Measurements from ENCODE around the gene COMMD1. TPM values are rescaled to one million over a fixed set of nuclear protein-coding genes. Genes with fewer than 3 reads are reported as not detected.

The COMMD1 gene
- total and polyA plus RNA-seq, 2 experiments from 2014 or later, result 54.9 to 83.7 TPM

DNA sequence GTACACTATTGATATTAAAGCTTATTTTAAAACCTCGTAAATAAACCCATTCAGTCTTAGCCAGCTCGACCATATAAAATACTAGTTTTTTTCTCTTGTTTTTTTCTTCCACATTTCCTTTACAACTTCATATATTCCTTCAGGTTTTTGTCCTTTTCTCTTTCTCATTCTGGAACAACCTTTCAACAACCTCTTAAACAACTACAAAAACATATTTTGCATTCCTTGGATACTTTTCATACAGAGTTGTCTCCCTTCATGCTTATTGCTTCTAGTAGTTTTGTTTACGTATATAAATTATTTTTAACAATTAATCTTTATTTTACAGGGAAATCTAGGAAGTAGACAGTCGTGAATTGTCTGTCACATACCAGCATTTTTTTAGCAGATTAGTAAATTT lies 41.2 kb downstream of the COMMD1 start:
- H3K36me3 ChIP-seq (ENCODE audit: insufficient read depth), result no peaks in the 10 kb centered on the region
- Mint-ChIP-seq H3K9me3 (peaks cover 6% of the 10 kb centered on the region; the same call in 1 of the 3 replicates), H3K27ac (peak overlapping the region; percentile 28; the same call in 1 of the 2 replicates), H3K36me3 (ENCODE audit: low read depth) (peaks cover 9% of the 10 kb centered on the region), H3K4me1 (peaks cover 16% of the 10 kb centered on the region; the same call in 2 of the 3 replicates), H3K27me3 (ENCODE audit: insufficient read depth, low read depth, poor library complexity) (peaks cover 5% of the 10 kb centered on the region), H3K4me3 (no peak overlapping the region)
- no peak overlapping the region for H3K4me3 ChIP-seq
- no peaks in the 10 kb centered on the region for H3F3A ChIP-seq (replicated peaks; ENCODE audit: low read depth)
- H4K20me1 ChIP-seq (replicated peaks; ENCODE audit: insufficient read depth), result no peaks in the 10 kb centered on the region
- H3K4me1 ChIP-seq (ENCODE audit: insufficient read depth), result peaks cover 6% of the 10 kb centered on the region; the same call in 1 of the 2 replicates
- ATAC-seq, result no peak
- DNase-seq (ENCODE audit: low spot score), result no peak
- no peaks in the 10 kb centered on the region for H3K27me3 ChIP-seq (ENCODE audit: insufficient read depth)
- TF ChIP-seq EZH2phosphoT487 (IDR thresholded peaks at IDR 0.05; ENCODE audit: unreplicated experiment) (no peak), JUNB (IDR thresholded peaks at IDR 0.05; ENCODE audit: unreplicated experiment) (no peak), STAT1 (IDR thresholded peaks at IDR 0.05; ENCODE audit: unreplicated experiment) (no peak), NANOG (IDR thresholded peaks at IDR 0.05; ENCODE audit: borderline replicate concordance) (no peak), EZH2 (IDR thresholded peaks at IDR 0.05; ENCODE audit: low read depth, unreplicated experiment) (no peak), CREB1 (CRISPR knock-in tag; IDR thresholded peaks at IDR 0.05; ENCODE audit: low read depth) (no peak), REST (IDR thresholded peaks at IDR 0.05; ENCODE audit: unreplicated experiment) (no peak), CTCF (conservative IDR thresholded peaks at IDR 0.05; ENCODE audit: low read depth in 2 of 2) (no peak), ZNF114 (CRISPR knock-in tag; IDR thresholded peaks at IDR 0.05) (no peak), ZNF331 (CRISPR knock-in tag; IDR thresholded peaks at IDR 0.05; ENCODE audit: low read depth) (no peak), POLR2AphosphoS5 (IDR thresholded peaks at IDR 0.05; ENCODE audit: low read depth) (no peak)
- TF ChIP-seq, protein P1, sequence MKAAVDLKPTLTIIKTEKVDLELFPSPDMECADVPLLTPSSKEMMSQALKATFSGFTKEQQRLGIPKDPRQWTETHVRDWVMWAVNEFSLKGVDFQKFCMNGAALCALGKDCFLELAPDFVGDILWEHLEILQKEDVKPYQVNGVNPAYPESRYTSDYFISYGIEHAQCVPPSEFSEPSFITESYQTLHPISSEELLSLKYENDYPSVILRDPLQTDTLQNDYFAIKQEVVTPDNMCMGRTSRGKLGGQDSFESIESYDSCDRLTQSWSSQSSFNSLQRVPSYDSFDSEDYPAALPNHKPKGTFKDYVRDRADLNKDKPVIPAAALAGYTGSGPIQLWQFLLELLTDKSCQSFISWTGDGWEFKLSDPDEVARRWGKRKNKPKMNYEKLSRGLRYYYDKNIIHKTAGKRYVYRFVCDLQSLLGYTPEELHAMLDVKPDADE (IDR thresholded peaks at IDR 0.05), result no peak
- TF ChIP-seq, protein P2, sequence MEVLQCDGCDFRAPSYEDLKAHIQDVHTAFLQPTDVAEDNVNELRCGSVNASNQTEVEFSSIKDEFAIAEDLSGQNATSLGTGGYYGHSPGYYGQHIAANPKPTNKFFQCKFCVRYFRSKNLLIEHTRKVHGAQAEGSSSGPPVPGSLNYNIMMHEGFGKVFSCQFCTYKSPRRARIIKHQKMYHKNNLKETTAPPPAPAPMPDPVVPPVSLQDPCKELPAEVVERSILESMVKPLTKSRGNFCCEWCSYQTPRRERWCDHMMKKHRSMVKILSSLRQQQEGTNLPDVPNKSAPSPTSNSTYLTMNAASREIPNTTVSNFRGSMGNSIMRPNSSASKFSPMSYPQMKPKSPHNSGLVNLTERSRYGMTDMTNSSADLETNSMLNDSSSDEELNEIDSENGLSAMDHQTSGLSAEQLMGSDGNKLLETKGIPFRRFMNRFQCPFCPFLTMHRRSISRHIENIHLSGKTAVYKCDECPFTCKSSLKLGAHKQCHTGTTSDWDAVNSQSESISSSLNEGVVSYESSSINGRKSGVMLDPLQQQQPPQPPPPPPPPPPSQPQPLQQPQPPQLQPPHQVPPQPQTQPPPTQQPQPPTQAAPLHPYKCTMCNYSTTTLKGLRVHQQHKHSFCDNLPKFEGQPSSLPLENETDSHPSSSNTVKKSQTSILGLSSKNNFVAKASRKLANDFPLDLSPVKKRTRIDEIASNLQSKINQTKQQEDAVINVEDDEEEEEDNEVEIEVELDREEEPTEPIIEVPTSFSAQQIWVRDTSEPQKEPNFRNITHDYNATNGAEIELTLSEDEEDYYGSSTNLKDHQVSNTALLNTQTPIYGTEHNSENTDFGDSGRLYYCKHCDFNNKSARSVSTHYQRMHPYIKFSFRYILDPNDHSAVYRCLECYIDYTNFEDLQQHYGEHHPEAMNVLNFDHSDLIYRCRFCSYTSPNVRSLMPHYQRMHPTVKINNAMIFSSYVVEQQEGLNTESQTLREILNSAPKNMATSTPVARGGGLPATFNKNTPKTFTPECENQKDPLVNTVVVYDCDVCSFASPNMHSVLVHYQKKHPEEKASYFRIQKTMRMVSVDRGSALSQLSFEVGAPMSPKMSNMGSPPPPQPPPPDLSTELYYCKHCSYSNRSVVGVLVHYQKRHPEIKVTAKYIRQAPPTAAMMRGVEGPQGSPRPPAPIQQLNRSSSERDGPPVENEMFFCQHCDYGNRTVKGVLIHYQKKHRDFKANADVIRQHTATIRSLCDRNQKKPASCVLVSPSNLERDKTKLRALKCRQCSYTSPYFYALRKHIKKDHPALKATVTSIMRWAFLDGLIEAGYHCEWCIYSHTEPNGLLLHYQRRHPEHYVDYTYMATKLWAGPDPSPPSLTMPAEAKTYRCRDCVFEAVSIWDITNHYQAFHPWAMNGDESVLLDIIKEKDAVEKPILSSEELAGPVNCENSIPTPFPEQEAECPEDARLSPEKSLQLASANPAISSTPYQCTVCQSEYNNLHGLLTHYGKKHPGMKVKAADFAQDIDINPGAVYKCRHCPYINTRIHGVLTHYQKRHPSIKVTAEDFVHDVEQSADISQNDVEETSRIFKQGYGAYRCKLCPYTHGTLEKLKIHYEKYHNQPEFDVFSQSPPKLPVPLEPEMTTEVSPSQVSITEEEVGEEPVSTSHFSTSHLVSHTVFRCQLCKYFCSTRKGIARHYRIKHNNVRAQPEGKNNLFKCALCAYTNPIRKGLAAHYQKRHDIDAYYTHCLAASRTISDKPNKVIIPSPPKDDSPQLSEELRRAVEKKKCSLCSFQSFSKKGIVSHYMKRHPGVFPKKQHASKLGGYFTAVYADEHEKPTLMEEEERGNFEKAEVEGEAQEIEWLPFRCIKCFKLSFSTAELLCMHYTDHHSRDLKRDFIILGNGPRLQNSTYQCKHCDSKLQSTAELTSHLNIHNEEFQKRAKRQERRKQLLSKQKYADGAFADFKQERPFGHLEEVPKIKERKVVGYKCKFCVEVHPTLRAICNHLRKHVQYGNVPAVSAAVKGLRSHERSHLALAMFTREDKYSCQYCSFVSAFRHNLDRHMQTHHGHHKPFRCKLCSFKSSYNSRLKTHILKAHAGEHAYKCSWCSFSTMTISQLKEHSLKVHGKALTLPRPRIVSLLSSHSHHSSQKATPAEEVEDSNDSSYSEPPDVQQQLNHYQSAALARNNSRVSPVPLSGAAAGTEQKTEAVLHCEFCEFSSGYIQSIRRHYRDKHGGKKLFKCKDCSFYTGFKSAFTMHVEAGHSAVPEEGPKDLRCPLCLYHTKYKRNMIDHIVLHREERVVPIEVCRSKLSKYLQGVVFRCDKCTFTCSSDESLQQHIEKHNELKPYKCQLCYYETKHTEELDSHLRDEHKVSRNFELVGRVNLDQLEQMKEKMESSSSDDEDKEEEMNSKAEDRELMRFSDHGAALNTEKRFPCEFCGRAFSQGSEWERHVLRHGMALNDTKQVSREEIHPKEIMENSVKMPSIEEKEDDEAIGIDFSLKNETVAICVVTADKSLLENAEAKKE (CRISPR knock-in tag; IDR thresholded peaks at IDR 0.05), result no peak
- no peaks in the 10 kb centered on the region for H3K9me2 ChIP-seq (ENCODE audit: insufficient read depth)
- H2AFZ ChIP-seq, result no peak overlapping the region
- H3K79me2 ChIP-seq (replicated peaks; ENCODE audit: insufficient read depth), result no peaks in the 10 kb centered on the region
- H3K27ac ChIP-seq (ENCODE audit: low read depth), result no peak overlapping the region
- H3K4me2 ChIP-seq, result no peak overlapping the region

All from GM23338 (cell line).